GM21367 (cell line): ENCODE measurements around the gene PALB2.
"Not testable (repeated sequence)": the region's sequence is repeated elsewhere in the genome, so short reads cannot be mapped to it uniquely, and the experiment has no call there.

ENCODE experiments used
- ATAC-seq: cut with Tn5 transposase; IDR thresholded peaks from one replicate; pipeline ENCODE4 v1.9.1; 2021; ENCODE audit not compliant: unreplicated experiment

PALB2 gene

DNA sequence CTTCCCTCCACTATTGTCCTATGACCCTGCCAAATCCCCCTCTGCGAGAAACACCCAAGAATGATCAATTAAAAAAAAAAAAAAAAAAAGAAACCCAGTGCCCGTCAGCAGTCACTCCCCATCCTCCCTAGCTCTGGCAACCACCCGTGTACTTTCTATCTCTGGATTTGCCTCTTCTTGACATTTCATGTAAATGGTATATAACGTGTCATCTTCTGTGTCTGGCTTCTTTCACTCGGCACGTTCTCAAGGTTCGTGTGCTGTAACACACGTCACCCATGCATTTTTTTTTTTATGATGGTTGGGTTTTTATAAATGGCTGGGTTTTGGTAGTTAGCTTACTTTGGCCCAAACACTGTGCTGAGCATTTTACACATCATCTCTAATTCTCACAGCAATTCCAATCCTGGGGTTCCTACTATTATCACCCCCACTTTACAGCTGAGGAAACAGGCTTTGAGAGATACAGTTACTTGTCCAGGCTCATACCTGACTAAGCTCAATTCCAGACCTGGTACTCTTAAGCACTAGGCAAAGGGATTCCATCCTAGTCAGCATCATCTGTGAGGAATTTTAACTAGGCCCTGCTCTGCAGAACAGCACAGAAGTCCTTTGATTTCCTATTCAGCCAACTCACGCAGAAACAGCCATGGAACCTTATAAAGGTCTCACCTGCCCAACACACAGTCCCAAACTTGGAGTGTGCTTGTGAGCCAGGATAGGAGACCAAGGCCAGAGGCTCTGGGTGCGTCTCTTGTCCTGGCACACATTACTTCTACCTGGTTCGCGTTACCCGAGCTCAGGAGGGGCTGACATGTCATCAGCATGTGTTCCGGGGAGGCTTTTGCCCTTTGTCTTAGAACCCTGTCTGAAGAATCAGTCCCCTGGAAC lies 56.7 kb downstream of the PALB2 start:
- ATAC-seq, result no peak

DNA sequence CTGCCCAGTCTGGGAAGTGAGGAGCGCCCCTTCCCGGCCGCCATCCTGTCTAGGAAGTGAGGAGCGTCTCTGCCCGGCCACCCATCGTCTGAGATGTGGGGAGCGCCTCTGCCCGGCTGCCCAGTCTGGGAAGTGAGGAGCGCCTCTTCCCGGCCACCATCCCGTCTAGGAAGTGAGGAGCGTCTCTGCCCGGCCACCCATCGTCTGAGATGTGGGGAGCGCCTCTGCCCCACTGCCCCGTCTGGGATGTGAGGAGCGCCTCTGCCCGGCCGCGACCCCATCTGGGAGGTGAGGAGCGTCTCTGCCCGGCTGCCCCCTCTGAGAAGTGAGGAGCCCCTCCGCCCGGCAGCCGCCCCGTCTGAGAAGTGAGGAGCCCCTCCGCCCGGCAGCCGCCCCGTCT lies 57.8 kb downstream of the PALB2 start:
- ATAC-seq, result not testable (repeated sequence)

- ATAC-seq, result no peak
These were observed 59.3 kb downstream of the PALB2 start for GRCh38 chr16:23581764-23582163.

- ATAC-seq, result no peak
These were observed 60.7 kb downstream of the PALB2 start for GRCh38 chr16:23580391-23580790.

DNA sequence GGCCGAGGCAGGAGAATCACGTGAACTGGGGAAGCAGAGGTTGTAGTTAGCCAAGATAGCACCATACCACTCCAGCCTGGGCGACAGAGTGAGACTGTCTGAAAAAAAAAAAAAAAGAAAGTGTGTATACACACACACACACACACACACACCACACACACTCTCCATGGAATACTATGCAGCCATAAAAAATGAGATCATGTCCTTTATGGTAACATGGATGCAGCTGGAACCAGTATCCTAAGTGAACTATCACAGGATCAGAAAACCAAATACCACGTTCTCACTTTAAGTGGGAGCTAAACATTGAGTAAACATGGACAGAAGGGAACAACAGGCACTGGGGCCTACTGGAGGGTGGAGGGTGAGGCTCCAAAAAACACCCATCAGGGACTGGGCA lies 61.7 kb downstream of the PALB2 start:
- no peak for ATAC-seq

- no peak for ATAC-seq
These were observed 62.8 kb downstream of the PALB2 start for GRCh38 chr16:23578101-23578830.

GRCh38 chr16:23577493-23577892 lies 63.6 kb downstream of the PALB2 start:
- no peak for ATAC-seq

- ATAC-seq, result no peak
These were observed 65.3 kb downstream of the PALB2 start for GRCh38 chr16:23575834-23576233.

DNA sequence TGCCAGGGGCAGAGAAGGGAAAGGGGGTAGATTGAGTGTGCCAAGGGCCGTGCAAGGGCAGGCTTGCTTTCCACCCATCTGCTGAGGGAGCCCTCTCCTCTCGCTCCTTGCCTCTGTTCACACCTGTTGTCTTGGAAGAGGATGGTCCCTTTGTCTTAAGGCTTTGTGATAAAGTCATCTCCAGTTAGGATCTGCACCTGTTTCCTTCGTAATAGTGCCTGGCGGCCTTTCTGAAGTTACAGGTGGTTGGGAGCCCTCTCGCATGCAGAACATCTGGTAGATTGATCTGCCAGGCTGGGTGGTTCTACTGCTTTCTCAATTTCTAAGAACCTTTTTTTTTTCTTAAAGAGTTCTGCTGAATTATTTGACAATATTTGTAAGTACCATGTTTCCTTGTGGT lies 67.3 kb downstream of the PALB2 start:
- ATAC-seq, result no peak

DNA sequence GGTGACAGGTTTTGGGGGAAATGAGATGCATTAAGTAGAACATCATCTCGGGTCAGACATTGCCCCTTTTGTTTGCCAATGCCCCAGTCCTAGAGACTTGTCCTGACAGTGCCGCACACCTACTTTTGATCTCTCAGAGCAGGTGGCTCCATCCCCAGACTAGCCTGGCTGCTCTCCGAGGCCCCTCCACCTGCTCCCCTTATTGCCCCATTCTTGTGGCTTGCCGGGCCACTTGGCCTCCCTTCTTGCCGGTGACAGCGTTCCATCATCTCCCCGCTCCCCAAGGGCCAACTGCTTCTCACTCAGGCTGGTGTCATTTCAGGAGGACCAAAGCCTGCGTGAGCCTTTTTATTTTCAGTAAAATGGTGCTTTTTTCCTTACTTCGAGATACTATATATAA lies 68.7 kb downstream of the PALB2 start:
- no peak for ATAC-seq

DNA sequence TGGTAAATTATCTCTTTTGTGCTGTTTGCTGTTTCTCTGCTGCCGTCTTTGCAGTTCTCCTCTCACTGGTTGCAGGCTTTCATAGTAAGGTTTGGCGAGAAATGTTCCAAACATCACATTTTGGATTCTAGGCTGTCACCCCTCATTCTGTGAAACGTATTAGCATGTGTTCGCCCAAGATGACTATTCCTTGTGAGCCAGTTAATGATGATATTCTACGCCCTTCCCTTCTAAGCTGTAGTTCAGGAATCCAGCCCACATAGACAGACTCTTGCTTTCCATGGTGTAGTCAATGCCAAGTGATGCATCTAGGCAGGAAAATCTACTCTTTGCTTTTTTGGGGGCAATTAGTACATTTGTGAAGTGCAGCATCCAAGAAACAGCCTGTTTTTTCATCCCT lies 69.2 kb downstream of the PALB2 start:
- ATAC-seq, result no peak

GRCh38 chr16:23570992-23571632 lies 70.0 kb downstream of the PALB2 start:
- ATAC-seq, result no peak

GRCh38 chr16:23567602-23568001 lies 73.5 kb downstream of the PALB2 start:
- ATAC-seq, result no peak

- no peak for ATAC-seq
These were observed 74.4 kb downstream of the PALB2 start for GRCh38 chr16:23566724-23567123.

DNA sequence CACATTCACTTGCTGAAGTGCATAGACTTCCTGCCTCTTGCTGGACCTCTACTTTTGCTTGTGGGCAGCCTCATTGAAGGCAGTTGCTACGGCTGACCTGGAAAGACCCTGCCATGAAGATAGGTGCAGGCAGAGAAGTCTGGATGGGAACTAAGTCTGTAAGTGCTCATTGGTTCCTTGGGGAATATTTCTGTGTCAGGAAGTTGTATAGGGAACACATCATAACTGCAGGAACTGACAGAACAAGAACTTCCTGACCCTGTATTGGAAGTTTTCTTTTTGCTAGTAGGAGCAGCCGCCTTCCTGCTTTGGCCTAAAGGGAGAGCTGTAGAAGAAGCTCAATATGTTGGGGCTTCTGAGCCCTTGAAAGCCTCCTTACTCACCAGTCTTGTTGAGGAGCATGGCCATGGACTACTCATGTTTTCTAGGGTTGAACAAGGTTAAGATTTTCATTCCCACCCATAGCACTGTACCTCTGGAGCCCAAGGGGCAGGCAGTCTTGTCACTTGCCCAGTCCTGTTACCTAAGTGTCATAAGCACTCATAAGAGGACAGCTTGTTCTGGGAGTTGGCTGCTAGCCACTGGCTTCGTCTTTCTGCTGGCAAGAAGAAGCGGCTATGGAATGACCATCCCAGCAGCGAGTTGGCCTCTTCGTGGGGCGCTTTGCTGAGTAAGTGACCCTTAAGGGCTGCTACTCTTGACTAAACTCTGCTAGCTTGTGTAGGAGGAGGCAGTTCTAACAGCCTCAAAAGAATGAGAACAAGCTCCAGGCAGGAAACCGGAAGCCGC lies 76.3 kb downstream of the PALB2 start:
- ATAC-seq, result no peak

- ATAC-seq, result no peak
These were observed 77.9 kb downstream of the PALB2 start for GRCh38 chr16:23563186-23563585.

- no peak for ATAC-seq
These were observed 78.6 kb downstream of the PALB2 start for GRCh38 chr16:23562505-23562904.

GRCh38 chr16:23561586-23561985 lies 79.5 kb downstream of the PALB2 start:
- ATAC-seq, result no peak

DNA sequence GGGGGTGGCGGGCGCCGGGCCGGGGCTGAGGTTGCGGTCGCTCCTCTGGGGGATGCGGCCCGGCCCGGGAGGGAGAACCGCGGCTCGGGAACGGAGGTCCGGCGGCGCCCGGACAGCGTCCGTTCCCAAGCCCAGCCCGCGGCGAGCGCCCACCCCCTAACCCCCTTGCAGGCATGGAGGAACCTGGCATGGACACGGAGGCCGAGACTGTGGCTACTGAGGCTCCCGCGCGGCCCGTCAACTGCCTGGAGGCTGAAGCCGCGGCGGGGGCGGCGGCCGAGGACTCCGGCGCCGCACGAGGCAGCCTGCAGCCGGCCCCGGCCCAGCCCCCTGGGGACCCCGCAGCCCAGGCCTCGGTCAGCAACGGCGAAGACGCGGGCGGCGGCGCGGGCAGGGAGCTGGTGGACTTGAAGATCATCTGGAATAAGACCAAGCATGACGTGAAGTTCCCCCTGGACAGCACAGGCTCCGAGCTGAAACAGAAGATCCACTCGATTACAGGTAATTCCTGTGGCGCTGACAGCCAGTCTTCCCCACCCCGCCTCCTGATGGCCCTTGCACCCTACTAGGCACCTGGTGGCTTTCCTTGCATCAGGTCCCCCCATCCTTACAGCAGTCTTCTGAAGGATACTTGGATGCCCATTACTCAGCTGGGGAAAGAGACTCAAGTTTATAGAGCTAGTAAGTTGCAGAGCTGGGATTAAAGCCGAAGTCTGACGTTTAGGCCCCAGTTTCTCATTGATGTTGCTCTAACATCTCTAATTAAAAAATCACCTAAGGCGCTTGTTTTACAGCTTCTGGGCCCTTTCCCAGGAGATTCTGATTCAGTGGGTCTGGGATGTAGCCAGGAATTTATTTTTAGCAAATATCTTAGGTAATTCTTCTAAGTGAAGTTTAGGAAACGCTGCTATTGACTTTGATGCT lies 83.1 kb downstream of the PALB2 start:
- peak; percentile 6 for ATAC-seq
